ENCODE results near the gene MAFG. TPM values are rescaled to one million over a fixed set of nuclear protein-coding genes. Genes with fewer than 3 reads are reported as not detected.

MAFG gene
- total RNA-seq, 1 donor from 2014 or later, result 24.1 TPM

DNA sequence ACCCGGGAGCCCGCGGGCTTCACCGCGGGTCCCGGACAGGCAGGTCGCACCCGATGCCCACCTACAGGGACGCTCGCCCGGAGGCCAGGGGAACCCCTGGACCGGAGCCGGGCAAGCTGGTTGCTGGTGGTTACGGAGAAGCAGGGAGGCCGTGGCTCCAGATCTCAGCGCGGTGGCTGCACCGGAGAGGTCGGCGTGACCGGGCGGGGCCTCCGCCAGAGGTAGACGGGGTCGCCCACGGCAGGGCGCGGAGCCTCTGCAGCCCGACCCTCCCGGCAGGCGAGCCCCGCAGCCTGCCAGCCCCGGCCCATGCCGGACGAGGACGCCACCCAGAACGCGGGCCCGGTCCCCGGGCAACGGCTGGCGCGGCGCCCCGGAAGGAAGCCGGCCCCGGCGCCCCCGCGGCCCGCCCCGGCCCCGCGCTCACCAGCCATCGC lies 16.7 kb downstream of the MAFG start:
- Mint-ChIP-seq H3K27ac (ENCODE audit: unreplicated experiment) (no peak overlapping the region), H3K9me3 (no peaks in the 10 kb centered on the region), H3K4me1 (peaks cover 9% of the 10 kb centered on the region), H3K36me3 (ENCODE audit: low read depth) (peaks cover 7% of the 10 kb centered on the region), H3K4me3 (peak overlapping the region; percentile 96), H3K27me3 (ENCODE audit: low read depth) (no peaks in the 10 kb centered on the region)
- no peak for DNase-seq (ENCODE audit: low read depth, low spot score)
- TF ChIP-seq, protein P1, sequence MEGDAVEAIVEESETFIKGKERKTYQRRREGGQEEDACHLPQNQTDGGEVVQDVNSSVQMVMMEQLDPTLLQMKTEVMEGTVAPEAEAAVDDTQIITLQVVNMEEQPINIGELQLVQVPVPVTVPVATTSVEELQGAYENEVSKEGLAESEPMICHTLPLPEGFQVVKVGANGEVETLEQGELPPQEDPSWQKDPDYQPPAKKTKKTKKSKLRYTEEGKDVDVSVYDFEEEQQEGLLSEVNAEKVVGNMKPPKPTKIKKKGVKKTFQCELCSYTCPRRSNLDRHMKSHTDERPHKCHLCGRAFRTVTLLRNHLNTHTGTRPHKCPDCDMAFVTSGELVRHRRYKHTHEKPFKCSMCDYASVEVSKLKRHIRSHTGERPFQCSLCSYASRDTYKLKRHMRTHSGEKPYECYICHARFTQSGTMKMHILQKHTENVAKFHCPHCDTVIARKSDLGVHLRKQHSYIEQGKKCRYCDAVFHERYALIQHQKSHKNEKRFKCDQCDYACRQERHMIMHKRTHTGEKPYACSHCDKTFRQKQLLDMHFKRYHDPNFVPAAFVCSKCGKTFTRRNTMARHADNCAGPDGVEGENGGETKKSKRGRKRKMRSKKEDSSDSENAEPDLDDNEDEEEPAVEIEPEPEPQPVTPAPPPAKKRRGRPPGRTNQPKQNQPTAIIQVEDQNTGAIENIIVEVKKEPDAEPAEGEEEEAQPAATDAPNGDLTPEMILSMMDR (conservative IDR thresholded peaks at IDR 0.05), result no peak

DNA sequence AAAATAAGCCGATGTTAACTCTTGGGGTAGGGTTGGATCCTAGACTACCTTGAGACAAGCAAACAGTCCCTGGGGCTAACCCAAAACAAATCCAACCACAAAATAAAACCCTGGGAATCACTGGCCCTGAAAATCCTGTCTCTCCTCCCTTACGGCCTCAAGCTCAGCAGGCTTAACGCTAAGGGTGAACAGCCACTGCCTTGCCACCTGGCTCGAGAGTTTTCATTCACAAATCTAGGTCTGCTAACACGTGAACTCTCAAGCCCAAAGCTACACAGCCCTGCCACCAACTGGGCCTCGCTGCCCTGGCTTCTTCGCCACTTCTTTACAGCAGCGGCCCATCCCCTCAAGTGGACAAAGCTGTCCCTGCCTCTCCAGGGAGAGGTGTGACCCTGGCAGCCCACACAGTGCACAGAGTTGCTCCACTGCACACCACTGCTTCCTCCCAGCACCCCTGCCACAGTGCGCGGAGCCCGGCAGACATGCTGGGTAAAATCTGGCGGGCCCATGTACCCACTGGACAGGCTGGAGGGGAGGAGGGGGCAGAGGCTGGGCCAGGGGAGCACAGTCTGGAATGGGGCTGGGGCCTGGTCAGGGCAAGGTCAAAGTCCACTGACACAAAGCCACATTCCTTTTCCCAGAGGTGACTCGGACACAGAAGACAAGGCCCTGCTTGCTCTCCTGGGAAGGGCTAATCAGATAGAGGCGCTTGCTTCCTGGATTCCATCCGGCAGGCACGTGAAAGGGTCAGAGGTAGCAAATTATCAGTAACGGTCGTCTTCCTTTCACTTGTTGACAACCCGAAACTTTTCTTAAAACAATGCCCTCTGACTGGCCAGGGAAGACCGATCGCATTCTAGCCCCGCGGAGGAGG lies 17.3 kb downstream of the MAFG start:
- H3K27me3 Mint-ChIP-seq (ENCODE audit: low read depth), result no peaks in the 10 kb centered on the region
- H3K4me3 Mint-ChIP-seq, result peak overlapping the region; percentile 96
- no peaks in the 10 kb centered on the region for H3K9me3 Mint-ChIP-seq
- H3K36me3 Mint-ChIP-seq (ENCODE audit: low read depth), result peaks cover 7% of the 10 kb centered on the region
- TF ChIP-seq, protein P1 (conservative IDR thresholded peaks at IDR 0.05), result no peak
- peak overlapping the region; percentile 62 for H3K27ac Mint-ChIP-seq (ENCODE audit: unreplicated experiment)
- DNase-seq (ENCODE audit: low read depth, low spot score), result no peak
- H3K4me1 Mint-ChIP-seq, result peaks cover 9% of the 10 kb centered on the region

DNA sequence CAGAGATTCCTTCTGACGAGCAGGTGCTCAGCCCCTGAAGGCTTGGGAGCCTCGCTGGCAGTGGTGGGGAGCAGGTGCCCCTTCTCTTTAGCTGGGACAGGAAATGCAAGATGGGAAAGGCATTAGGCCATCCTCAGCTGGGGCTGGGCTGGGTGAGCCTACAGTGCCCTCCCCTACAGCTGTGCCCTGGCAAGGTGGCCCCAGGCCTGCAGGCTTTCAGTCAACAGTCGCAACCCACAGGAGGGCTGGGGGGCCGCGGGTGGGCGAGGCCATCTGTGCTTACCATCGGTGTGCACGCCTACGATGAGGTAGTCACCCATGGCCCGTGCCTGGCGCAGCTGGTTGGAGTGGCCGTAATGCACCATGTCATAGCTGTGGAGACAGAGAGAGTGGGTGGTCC lies 18.3 kb downstream of the MAFG start:
- Mint-ChIP-seq H3K27ac (ENCODE audit: unreplicated experiment) (no peak overlapping the region), H3K36me3 (ENCODE audit: low read depth) (peaks cover 7% of the 10 kb centered on the region), H3K4me1 (peaks cover 9% of the 10 kb centered on the region)

DNA sequence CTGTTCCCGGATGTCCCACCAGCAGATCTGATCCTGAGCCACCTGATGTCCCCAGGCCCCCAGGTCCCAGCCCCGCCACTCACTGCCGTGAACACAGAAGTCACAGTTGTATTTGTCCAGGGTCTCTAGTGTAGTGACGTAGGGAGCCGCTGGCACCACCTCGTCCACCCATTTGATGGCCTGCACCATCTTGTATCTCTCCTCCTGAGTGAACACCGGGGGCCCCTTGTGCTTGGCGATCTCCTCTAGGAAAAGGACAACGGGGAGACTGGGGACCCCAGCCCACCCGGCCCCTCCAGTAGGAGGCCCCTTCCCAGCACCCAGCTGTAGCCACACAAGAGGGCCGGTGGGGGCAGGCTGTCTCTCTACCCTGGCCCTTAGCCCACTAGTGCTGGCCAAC lies 18.7 kb downstream of the MAFG start:
- no peaks in the 10 kb centered on the region for H3K9me3 Mint-ChIP-seq
- DNase-seq (ENCODE audit: low read depth, low spot score), result no peak
- H3K4me3 Mint-ChIP-seq, result peak overlapping the region; percentile 41
- TF ChIP-seq, protein P1 (conservative IDR thresholded peaks at IDR 0.05), result no peak
- H3K27me3 Mint-ChIP-seq (ENCODE audit: low read depth), result no peaks in the 10 kb centered on the region
- H3K4me1 Mint-ChIP-seq, result peaks cover 9% of the 10 kb centered on the region
- no peak overlapping the region for H3K27ac Mint-ChIP-seq (ENCODE audit: unreplicated experiment)
- H3K36me3 Mint-ChIP-seq (ENCODE audit: low read depth), result peaks cover 7% of the 10 kb centered on the region

More for the DNA sequence above, 18.3 kb downstream of the MAFG start:
- DNase-seq (ENCODE audit: low read depth, low spot score), result no peak
- TF ChIP-seq, protein P1 (conservative IDR thresholded peaks at IDR 0.05), result no peak
- H3K4me3 Mint-ChIP-seq, result peak overlapping the region; percentile 96
- no peaks in the 10 kb centered on the region for H3K9me3 Mint-ChIP-seq
- no peaks in the 10 kb centered on the region for H3K27me3 Mint-ChIP-seq (ENCODE audit: low read depth)

DNA sequence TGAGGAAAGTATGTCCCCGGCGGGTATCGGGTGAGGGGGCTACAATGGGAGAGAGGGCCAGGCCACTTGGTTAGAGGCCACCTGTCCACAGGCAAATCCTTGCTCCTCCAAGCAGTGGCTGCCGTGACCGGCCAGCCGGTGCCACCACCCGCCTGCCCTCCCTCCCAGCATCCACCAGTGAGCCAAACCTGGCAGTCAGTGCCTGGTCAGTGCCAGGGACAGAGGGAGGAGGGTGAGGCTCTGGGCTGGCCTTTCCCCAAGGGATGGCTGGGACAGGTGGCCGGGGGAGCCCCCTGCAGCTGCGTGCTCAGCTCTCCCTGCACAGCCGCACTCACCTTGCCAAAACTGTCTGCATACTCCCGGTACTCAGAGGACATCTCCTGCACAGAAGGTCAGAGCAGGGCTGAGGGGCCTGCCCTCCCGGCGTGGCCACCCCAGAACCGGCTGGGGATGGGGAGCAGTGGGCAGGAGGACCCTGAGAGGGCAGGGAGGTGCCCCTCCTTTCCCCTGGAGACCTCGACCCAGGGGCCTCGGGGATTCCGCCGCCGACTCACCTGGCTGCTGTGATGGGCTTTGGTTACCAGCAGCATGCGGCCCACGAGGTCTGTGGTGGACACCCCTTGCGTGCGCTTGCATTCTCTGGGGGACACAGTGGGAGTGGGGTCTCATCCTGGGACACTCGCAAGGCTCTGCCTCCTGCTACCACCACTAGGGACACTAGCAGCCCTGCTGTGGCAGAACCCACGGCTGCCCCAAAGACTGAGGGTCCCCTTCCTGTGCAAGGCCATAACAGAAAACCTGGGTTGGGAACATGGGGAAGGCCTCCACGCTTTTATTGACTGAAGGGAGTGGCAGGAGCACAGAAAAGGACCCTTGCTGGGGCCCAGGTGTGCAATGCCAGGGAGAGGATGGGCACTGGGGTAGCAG lies 20.1 kb downstream of the MAFG start:
- TF ChIP-seq, protein P1 (conservative IDR thresholded peaks at IDR 0.05), result no peak
- Mint-ChIP-seq H3K36me3 (ENCODE audit: low read depth) (no peaks in the 10 kb centered on the region), H3K4me3 (peak overlapping the region; percentile 41), H3K4me1 (peaks cover 9% of the 10 kb centered on the region), H3K9me3 (no peaks in the 10 kb centered on the region), H3K27ac (ENCODE audit: unreplicated experiment) (no peak overlapping the region), H3K27me3 (ENCODE audit: low read depth) (peaks cover 4% of the 10 kb centered on the region)
- no peak for DNase-seq (ENCODE audit: low read depth, low spot score)
